Uterus (tissue), 2 donors: ENCODE results near the gene METTL1.
"Not testable (repeated sequence)": the region's sequence is repeated elsewhere in the genome, so short reads cannot be mapped to it uniquely, and the experiment has no call there.

ENCODE experiments used
- CTCF ChIP-seq, 4 experiments: fragments of 200-600 bp in 2 of 4; fragments of 450-650 bp in 2 of 4; sonication (generic) in 2 of 4; IDR thresholded peaks; one replicate each; pipeline ENCODE4 v1.5.1; 2016 to 2019; ENCODE audit warnings: antibody characterized with exemption in 4 of 4, mild to moderate bottlenecking in 2 of 4, moderate library complexity in 1 of 4
- POLR2A ChIP-seq, 2 donors: fragments of 450-650 bp; IDR thresholded peaks; one replicate each; pipeline ENCODE4 v1.6.1; 2016; ENCODE audit warnings: antibody characterized with exemption in 2 of 2, mild to moderate bottlenecking in 1 of 2, moderate library complexity in 1 of 2

GRCh38 chr12:57821015-57821414 lies 49.1 kb upstream of the METTL1 start:
- TF ChIP-seq POLR2A, CTCF (IDR thresholded peaks at IDR 0.05): not testable (repeated sequence)
